SK-N-SH (cell line): ENCODE data around the gene TMA7. TPM values are rescaled to one million over a fixed set of nuclear protein-coding genes. Genes with fewer than 3 reads are reported as not detected.

Experiments used
- CTCF ChIA-PET: fragments of 300-600, 350-600 bp; formaldehyde crosslinking; extraction: SDS; loops from one replicate; lab custom pipeline; 2021; lab: Yijun Ruan, JAX
- POLR2A ChIA-PET: fragments of 350-600 bp; sonication (Branson Sonifier 250); formaldehyde crosslinking; extraction: SDS; loops from one replicate; lab custom pipeline; 2020; ENCODE audit warnings: antibody characterized with exemption, inconsistent platforms; lab: Yijun Ruan, JAX
- DNase-seq: peaks from one replicate; pipeline ENCODE4 v3.0.0; 2012
- H2AFZ ChIP-seq: fragments of 200-600 bp; sonication (generic); 2 replicates; pipeline ENCODE4 v1.8.1; 2016; ENCODE audit warnings: antibody characterized with exemption, mild to moderate bottlenecking, low read depth
- H3F3A ChIP-seq: fragments of 200-600 bp; sonication (generic); replicated peaks from 2 replicates; pipeline ENCODE3; 2016; ENCODE audit warnings: antibody characterized with exemption, mild to moderate bottlenecking; ENCODE audit not compliant: insufficient read depth
- H3K27ac ChIP-seq, 2 experiments: fragments of 200-500 bp in 1 of 2; fragments of 200-600 bp in 1 of 2; sonication (Bioruptor generic) in 1 of 2; sonication (generic), shearing (Covaris generic) in 1 of 2; 2 replicates each; pipeline versions ENCODE4 v1.5.1 to v1.6.1; 2014 to 2016; ENCODE audit warnings: low read depth in 2 of 2, inconsistent platforms in 1 of 2, low read length in 1 of 2, mild to moderate bottlenecking in 1 of 2, mixed read lengths in 1 of 2
- H3K27me3 ChIP-seq: fragments of 200-600 bp; sonication (generic), shearing (Covaris generic); 2 replicates; pipeline ENCODE4 v1.6.1; 2016; ENCODE audit warnings: mixed run types; ENCODE audit not compliant: insufficient read depth
- H3K36me3 ChIP-seq, 2 experiments: fragments of 200-500 bp in 1 of 2; fragments of 200-600 bp in 1 of 2; sonication (Bioruptor generic) in 1 of 2; sonication (generic) in 1 of 2; replicated peaks in 1 of 2; 2 replicates each; pipeline versions ENCODE3 to v1.5.1; 2014 to 2016; ENCODE audit warnings: low read length in 1 of 2, mild to moderate bottlenecking in 1 of 2; ENCODE audit not compliant: insufficient read depth in 2 of 2, control insufficient read depth in 1 of 2
- H3K4me1 ChIP-seq, 2 experiments: fragments of 200-500 bp in 1 of 2; fragments of 200-600 bp in 1 of 2; sonication (Bioruptor generic) in 1 of 2; sonication (generic), shearing (Covaris generic) in 1 of 2; 2 replicates each; pipeline versions ENCODE4 v1.5.1 to v1.6.1; 2014 to 2016; ENCODE audit warnings: low read depth in 1 of 2, low read length in 1 of 2, mixed run types in 1 of 2; ENCODE audit not compliant: insufficient read depth in 2 of 2, control insufficient read depth in 1 of 2
- H3K4me2 ChIP-seq: fragments of 200-600 bp; sonication (generic), shearing (Covaris generic); 2 replicates; pipeline ENCODE4 v1.6.1; 2017; ENCODE audit warnings: mixed run types
- H3K4me3 ChIP-seq, 2 experiments: fragments of 200-500 bp in 1 of 2; fragments of 200-600 bp in 1 of 2; sonication (Bioruptor generic) in 1 of 2; sonication (generic), shearing (Covaris generic) in 1 of 2; 2 replicates each; pipeline versions ENCODE4 v1.5.1 to v1.8.1; 2014 to 2016; ENCODE audit warnings: low read depth in 2 of 2, inconsistent platforms in 1 of 2, low read length in 1 of 2, mild to moderate bottlenecking in 1 of 2, mixed read lengths in 1 of 2, moderate library complexity in 1 of 2
- H3K79me2 ChIP-seq: fragments of 200-600 bp; sonication (generic); 2 replicates; pipeline ENCODE4 v1.8.1; 2017; ENCODE audit warnings: mild to moderate bottlenecking; ENCODE audit not compliant: insufficient read depth
- H3K9ac ChIP-seq: fragments of 200-600 bp; sonication (generic); 2 replicates; pipeline ENCODE4 v1.6.1; 2017; ENCODE audit warnings: mixed run types
- H3K9me2 ChIP-seq: fragments of 200-600 bp; sonication (generic); 2 replicates; pipeline ENCODE4 v1.6.1; 2017; ENCODE audit warnings: mixed run types
- H3K9me3 ChIP-seq: fragments of 200-600 bp; sonication (generic); 2 replicates; pipeline ENCODE4 v1.6.1; 2017; ENCODE audit warnings: mixed run types, mild to moderate bottlenecking, moderate library complexity
- H4K20me1 ChIP-seq: fragments of 200-600 bp; sonication (generic); 2 replicates; pipeline ENCODE4 v1.6.1; 2017; ENCODE audit warnings: mild to moderate bottlenecking, mixed run types; ENCODE audit not compliant: insufficient read depth
- CHD2 ChIP-seq: fragments of 150-350 bp; IDR thresholded peaks from 2 replicates; pipeline ENCODE4 v1.6.1; 2018; ENCODE audit warnings: low read length; ENCODE audit not compliant: partially characterized antibody
- CTCF ChIP-seq: fragments of 200-600 bp; sonication (generic); IDR thresholded peaks from 2 replicates; pipeline ENCODE4 v1.6.1; 2017; ENCODE audit warnings: antibody characterized with exemption, mild to moderate bottlenecking, moderate library complexity
- FOSL2 ChIP-seq: IDR thresholded peaks from 2 replicates; pipeline ENCODE4 v1.4.0; 2012; ENCODE audit warnings: low read depth, mild to moderate bottlenecking, moderate library complexity, borderline replicate concordance
- GABPA ChIP-seq: IDR thresholded peaks from 2 replicates; pipeline ENCODE4 v1.4.0; 2012; ENCODE audit warnings: low read depth, mild to moderate bottlenecking
- GATA2 ChIP-seq: sonication (generic); formaldehyde crosslinking; IDR thresholded peaks from 2 replicates; pipeline ENCODE4 v1.5.0; 2020; ENCODE audit warnings: mild to moderate bottlenecking, missing genetic modification reagents
- JUND ChIP-seq: IDR thresholded peaks from 2 replicates; pipeline ENCODE4 v1.4.0; 2012
- NFIC ChIP-seq: IDR thresholded peaks from 2 replicates; pipeline ENCODE4 v1.4.0; 2012; ENCODE audit warnings: borderline replicate concordance
- PBX3 ChIP-seq: IDR thresholded peaks from 2 replicates; pipeline ENCODE4; 2012
- RCOR1 ChIP-seq: fragments of 150-350 bp; IDR thresholded peaks from 2 replicates; pipeline ENCODE4 v1.6.1; 2017; ENCODE audit warnings: antibody characterized with exemption, low read length
- SIN3A ChIP-seq: IDR thresholded peaks from 2 replicates; pipeline ENCODE4 v1.6.1; 2012; ENCODE audit warnings: low read depth, mild to moderate bottlenecking, low read length, moderate library complexity, borderline replicate concordance
- SMC3 ChIP-seq: IDR thresholded peaks from 2 replicates; pipeline ENCODE4 v1.6.1; 2012; ENCODE audit warnings: low read depth, low read length, improper control_type of control experiment
- TCF12 ChIP-seq: IDR thresholded peaks from 2 replicates; pipeline ENCODE4 v1.4.0; 2012
- WGBS: methylation state at CpG from one replicate; pipeline ENCODE4 v1.1.6; 2017; ENCODE audit warnings: low lambda C conversion rate; 5-methylcytosine and 5-hydroxymethylcytosine counted together
- polyA plus RNA-seq, 3 experiments: library from polyadenylated mRNA; depleted of rRNA; stranded (reverse); fragments of >200 nt; gene quantifications; 2 replicates each; pipeline ENCODE4 v1.2.3, GENCODE V29; 2012
- TF ChIP-seq, protein P1 (sequence below): fragments of 150-350 bp; IDR thresholded peaks from 2 replicates; pipeline ENCODE4 v1.6.1; 2017; ENCODE audit warnings: antibody characterized with exemption, low read length, low read depth, borderline replicate concordance
- TF ChIP-seq, protein P2 (sequence below): IDR thresholded peaks from 2 replicates; pipeline ENCODE4 v1.4.0; 2012; ENCODE audit warnings: low read depth, borderline replicate concordance

Gene TMA7
- polyA plus RNA-seq, 1 of the 3 experiments (the other 2 are of a cell fraction), result 438 TPM

DNA sequence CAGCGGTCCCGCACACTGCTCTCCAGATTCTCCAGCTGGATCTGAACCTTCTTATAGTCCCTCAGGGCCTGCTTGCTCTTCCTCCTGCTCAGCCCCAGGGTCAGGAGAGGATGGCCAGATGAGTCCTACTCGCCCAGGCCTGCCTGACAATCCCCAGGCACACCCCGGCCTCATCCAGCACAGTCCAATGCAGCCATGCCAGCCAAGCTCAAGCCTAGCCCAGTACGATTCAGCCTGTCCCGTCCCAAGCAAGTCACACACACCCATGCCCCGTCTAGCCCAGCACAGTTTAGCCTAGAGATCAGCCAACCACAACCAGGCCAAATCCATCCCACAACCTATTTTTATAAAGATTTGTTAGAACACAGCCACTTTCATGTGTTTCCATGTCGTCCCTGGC is 27.0 kb upstream of the TMA7 start:
- ChIA-PET CTCF (interaction anchor here (3.1 to 15.6 kb wide), 2 partner anchors 12 to 18 kb away, joined by 14 to 399 read pairs; partner anchors contain the start of gene PLXNB1), POLR2A (interaction anchor here (0.6 kb wide), 1 partner anchor 128 kb away, joined by 4 read pairs; no protein-coding TSS in a partner anchor)
- Histone ChIP-seq H4K20me1 (no peaks in the 10 kb centered on the region), H3K4me1 (no peaks in the 10 kb centered on the region), H3K36me3 (peaks cover 0 to 80% of the 10 kb centered on the region in 2 experiments), H2AFZ (no peak overlapping the region), H3K9me2 (no peaks in the 10 kb centered on the region), H3K4me3 (no peak overlapping the region), H3K27me3 (no peaks in the 10 kb centered on the region), H3K27ac (no peak overlapping the region), H3K9ac (no peak overlapping the region), H3K4me2 (no peak overlapping the region)
- WGBS, result 90% methylated on average over 7 of the region's 8 CpGs
- no peak for DNase-seq
- TF ChIP-seq NFIC, result no peak
- no peak for TF ChIP-seq GATA2 (CRISPR knock-in tag)
- no peak for TF ChIP-seq SMC3
- TF ChIP-seq CHD2, result no peak
- no peak for TF ChIP-seq RCOR1
- no peak for TF ChIP-seq JUND
- TF ChIP-seq SIN3A, result no peak
- no peak for TF ChIP-seq TCF12
- no peak for TF ChIP-seq PBX3
- TF ChIP-seq FOSL2, result no peak
- TF ChIP-seq, protein P1, sequence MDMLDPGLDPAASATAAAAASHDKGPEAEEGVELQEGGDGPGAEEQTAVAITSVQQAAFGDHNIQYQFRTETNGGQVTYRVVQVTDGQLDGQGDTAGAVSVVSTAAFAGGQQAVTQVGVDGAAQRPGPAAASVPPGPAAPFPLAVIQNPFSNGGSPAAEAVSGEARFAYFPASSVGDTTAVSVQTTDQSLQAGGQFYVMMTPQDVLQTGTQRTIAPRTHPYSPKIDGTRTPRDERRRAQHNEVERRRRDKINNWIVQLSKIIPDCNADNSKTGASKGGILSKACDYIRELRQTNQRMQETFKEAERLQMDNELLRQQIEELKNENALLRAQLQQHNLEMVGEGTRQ, result no peak
- no peak for TF ChIP-seq GABPA
- TF ChIP-seq, all 33 proteins: peak for 0
- no peaks in the 10 kb centered on the region for H3F3A ChIP-seq
- no peaks in the 10 kb centered on the region for H3K9me3 ChIP-seq
- H3K79me2 ChIP-seq, result no peaks in the 10 kb centered on the region

DNA sequence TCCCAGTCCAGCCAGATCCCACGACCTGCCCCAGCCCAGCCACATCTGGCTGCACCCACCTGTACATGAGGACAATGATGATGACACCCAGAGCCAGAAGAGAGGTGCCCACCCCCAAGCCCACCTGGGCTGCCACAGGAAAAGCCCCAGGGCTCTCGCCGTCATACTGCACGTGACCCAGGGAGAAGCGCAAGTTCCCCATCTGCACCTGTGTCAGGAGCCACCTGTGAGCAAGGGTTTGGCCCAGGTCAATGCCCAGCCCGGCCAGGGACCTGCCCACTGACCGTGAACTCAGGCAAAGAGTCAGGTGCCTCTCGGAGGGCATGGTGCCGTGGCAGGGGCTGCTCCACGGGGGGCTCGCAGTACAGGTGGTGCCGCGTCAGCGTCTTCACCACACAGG is 26.4 kb upstream of the TMA7 start:
- H3K4me2 ChIP-seq, result no peak overlapping the region
- H3K79me2 ChIP-seq, result no peaks in the 10 kb centered on the region
- POLR2A ChIA-PET, result interaction anchor here (0.6 kb wide), 1 partner anchor 128 kb away, joined by 4 read pairs; no protein-coding TSS in a partner anchor
- H3K4me3 ChIP-seq, result no peak overlapping the region
- H3K27ac ChIP-seq, result no peak overlapping the region
- H4K20me1 ChIP-seq, result no peaks in the 10 kb centered on the region
- H2AFZ ChIP-seq, result no peak overlapping the region
- no peaks in the 10 kb centered on the region for H3K27me3 ChIP-seq
- 89% methylated on average over 4 of the region's 14 CpGs for WGBS
- H3K36me3 ChIP-seq, result peaks cover 0 to 83% of the 10 kb centered on the region in 2 experiments
- no peaks in the 10 kb centered on the region for H3K9me3 ChIP-seq
- no peaks in the 10 kb centered on the region for H3K4me1 ChIP-seq
- CTCF ChIA-PET, result interaction anchor here (14.1 to 15.6 kb wide), 2 partner anchors 18 to 21 kb away, joined by 156 to 399 read pairs; partner anchors contain the start of gene PLXNB1
- TF ChIP-seq RCOR1 (no peak), NFIC (no peak), GABPA (no peak), CTCF (no peak)
- TF ChIP-seq, protein P2, sequence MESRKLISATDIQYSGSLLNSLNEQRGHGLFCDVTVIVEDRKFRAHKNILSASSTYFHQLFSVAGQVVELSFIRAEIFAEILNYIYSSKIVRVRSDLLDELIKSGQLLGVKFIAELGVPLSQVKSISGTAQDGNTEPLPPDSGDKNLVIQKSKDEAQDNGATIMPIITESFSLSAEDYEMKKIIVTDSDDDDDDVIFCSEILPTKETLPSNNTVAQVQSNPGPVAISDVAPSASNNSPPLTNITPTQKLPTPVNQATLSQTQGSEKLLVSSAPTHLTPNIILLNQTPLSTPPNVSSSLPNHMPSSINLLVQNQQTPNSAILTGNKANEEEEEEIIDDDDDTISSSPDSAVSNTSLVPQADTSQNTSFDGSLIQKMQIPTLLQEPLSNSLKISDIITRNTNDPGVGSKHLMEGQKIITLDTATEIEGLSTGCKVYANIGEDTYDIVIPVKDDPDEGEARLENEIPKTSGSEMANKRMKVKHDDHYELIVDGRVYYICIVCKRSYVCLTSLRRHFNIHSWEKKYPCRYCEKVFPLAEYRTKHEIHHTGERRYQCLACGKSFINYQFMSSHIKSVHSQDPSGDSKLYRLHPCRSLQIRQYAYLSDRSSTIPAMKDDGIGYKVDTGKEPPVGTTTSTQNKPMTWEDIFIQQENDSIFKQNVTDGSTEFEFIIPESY, result no peak
- no peaks in the 10 kb centered on the region for H3F3A ChIP-seq
- no peaks in the 10 kb centered on the region for H3K9me2 ChIP-seq
- no peak for DNase-seq
- H3K9ac ChIP-seq, result no peak overlapping the region
